Keratinocyte (primary cell): Measurements from ENCODE around the gene MAML1.

ENCODE experiments used
- EZH2 ChIP-seq: IDR thresholded peaks from one replicate; pipeline ENCODE4 v1.6.1; 2012; ENCODE audit warnings: inconsistent platforms, mild to moderate bottlenecking, low read length, moderate library complexity
- TF ChIP-seq, protein P1 (sequence below), 3 experiments: IDR thresholded peaks in 1 of 3; conservative IDR thresholded peaks in 1 of 3; optimal IDR thresholded peaks in 1 of 3; 2 replicates in 2 of 3; 3 replicates in 1 of 3; pipeline versions ENCODE3 to v1.5.1; 2011; ENCODE audit warnings: low read length in 3 of 3, mild to moderate bottlenecking in 3 of 3, moderate library complexity in 2 of 3, control low read depth in 1 of 3, inconsistent platforms in 1 of 3; ENCODE audit not compliant: insufficient read depth in 2 of 3; ENCODE audit errors: extremely low read depth in 1 of 3

GRCh38 chr5:179805070-179805528 is 72.5 kb downstream of the MAML1 start:
- TF ChIP-seq, protein P1, sequence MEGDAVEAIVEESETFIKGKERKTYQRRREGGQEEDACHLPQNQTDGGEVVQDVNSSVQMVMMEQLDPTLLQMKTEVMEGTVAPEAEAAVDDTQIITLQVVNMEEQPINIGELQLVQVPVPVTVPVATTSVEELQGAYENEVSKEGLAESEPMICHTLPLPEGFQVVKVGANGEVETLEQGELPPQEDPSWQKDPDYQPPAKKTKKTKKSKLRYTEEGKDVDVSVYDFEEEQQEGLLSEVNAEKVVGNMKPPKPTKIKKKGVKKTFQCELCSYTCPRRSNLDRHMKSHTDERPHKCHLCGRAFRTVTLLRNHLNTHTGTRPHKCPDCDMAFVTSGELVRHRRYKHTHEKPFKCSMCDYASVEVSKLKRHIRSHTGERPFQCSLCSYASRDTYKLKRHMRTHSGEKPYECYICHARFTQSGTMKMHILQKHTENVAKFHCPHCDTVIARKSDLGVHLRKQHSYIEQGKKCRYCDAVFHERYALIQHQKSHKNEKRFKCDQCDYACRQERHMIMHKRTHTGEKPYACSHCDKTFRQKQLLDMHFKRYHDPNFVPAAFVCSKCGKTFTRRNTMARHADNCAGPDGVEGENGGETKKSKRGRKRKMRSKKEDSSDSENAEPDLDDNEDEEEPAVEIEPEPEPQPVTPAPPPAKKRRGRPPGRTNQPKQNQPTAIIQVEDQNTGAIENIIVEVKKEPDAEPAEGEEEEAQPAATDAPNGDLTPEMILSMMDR (optimal IDR thresholded peaks at IDR 0.05 in 1 of 3, IDR thresholded peaks at IDR 0.05 in 1 of 3, conservative IDR thresholded peaks at IDR 0.05 in 1 of 3; ENCODE audit: extremely low read depth in 1 of 3, insufficient read depth in 2 of 3, low read length in 3 of 3): no peak
- no peak for TF ChIP-seq EZH2
